DMS153 (cell line): Measurements from ENCODE around the gene PAX8.

Source experiments
- DNase-seq: peaks from one replicate; lab custom pipeline; 2025; lab: John Stamatoyannopoulos, UW

Gene PAX8

DNA sequence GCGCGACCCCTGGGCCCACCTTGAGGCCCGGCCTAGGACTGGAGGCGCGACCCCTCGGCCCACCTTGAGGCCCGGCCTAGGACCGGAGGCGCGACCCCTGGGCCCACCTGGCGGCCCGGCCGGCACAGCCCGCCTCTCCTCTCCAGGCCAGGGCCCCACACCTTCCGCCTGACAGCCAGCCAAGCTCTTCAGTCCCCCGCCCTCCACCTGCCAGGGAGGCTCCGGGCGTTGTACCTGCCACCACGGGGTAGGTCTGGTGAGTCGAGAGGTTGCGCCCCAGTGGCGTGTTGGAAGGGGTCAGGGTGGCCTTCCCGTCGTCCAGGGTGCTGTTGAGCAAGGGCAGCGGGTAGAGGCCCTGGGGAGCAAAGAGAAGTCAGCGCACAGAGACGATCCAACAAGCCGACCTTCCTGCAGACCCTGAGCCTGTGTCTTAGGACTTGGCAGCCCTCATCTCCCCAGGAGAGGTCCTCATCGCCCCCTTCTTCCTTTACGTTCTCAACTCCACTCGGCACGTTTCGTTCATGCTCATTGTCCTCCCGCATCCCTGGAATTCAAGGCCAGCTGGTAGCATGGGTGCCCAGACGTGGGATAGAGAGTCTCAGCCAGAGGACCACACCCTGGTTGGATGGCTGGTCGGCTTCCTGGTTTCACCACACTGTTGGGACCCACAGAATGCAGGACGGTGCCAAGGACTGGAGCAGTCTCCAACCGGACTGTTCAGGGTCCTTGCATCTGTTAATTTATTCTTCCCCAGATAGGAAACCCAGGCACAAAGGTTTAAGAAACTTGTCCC is 42.2 kb downstream of the PAX8 start:
- no peak for DNase-seq

DNA sequence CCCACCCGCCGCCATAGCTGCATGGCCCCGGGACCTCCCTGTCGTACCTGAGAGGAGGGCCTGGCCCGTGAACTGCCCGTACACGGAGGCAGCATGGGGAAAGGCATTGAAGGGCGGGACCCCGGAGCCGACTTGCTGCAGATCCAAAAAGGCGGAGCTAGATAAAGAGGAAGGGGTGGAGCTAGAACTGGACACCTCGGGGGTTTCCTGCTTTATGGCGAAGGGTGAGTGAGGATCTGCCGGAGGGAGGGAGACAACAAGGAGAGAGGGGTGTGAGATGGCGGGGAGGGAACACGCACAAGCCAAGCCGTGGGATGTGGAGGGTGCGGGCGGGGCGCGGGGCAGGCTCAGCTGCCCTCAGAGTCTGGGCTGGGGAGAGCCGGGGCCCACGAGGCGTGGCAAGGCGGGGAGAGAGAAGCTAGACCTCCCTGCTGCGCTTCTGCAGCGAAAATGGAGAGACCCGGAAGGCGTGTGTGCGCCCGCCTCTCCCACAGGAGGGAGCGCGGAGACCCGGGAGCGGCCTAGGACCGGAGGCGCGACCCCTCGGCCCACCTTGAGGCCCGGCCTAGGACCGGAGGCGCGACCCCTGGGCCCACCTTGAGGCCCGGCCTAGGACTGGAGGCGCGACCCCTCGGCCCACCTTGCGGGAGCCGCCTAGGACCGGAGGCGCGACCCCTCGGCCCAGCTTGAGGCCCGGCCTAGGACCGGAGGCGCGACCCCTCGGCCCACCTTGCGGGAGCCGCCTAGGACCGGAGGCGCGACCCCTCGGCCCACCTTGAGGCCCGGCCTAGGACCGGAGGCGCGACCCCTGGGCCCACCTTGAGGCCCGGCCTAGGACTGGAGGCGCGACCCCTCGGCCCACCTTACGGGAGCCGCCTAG is 43.1 kb downstream of the PAX8 start:
- peak; percentile 61 for DNase-seq

DNA sequence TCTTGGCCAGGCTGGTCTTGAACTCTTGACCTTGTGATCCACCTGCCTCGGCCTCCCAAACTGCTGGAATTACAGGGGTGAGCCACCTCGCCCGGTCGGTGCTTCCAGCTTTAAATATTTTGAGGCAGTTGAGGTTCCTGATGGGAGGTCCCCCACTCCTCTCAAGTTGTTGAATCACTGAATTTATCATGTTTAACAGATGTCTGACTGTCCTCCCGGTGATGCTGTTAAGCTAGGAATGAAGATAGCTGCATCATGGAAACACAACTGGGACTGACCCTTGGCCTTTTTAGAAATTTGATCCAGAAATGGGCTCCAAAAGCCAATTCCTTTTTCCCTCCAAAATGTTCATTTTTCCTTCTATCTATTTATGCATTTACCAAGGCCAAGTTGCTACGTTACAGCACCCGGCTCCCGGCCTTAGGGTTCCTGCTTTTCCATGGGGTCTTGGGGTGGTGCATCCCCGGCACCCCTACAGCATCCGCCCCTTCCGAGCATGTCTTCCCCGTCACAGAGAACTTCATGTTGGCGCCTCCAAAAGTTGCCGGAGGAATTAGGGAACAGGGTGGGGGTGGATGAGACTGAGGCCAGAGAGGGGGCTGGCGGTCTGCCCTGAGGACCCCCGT is 43.9 kb downstream of the PAX8 start:
- DNase-seq, result no peak

DNA sequence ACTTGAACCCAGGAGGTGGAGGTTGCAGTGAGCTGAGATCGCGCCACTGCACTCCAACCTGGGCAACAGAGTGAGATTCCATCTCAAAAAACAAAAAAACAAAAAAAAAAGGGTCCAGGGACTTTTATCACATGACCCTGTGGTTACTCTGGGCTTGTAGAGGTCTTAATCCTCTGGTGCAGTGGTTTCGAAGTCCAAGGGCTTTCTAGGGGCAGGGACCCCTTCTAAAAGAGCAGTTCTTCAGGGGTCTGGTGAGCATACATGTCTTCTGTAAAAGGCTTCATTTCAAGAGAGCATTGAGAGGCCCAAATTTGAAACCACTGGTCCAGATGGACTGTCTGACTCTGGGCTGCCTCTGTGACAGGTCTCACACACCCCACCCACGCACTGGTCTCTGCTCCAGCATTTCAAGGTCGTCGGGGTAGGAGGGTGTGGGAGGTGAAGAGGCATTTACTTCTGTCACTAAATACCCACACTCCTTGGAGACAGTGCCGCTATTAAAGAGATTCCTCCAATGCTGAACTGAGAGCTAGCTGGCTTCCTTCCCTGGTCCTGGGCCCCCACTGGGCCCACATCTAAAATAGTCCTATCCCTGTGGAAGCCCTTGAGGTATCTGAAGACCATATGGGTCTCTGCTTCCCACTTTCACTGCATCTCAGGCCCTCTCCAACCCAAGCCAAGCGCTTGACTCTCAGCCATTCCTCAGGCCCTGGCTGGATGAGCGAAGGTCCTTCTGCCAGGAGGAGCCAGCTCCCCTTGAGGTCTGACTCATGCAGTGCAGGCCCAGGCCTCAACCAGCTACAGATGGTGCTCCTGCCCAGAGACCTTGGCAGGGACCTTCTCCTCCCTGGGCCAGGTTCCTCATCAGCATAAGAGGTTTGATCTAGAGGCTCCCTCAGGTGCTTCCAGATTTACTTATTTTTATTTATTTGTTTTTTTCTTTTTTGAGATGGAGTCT is 44.8 kb downstream of the PAX8 start:
- no peak for DNase-seq

DNA sequence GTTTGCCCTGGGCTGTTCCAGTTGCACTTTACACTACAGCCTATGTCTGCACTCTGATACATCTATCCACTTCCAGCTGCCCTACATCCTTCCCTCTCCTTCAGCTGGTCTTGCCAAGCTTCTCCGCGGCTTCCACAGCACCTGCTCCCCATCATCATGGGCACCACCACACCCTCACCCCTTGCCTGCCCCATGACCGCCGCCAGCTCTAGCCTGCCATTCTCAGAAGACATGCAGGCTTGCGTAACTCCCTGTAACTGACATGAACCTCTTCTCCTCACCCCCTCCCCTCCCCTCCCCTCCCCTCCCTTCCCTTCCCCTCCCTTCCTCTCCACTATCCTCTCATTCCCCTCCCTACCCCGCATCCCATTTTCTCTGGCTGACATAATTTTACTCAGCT is 46.0 kb downstream of the PAX8 start:
- no peak for DNase-seq

DNA sequence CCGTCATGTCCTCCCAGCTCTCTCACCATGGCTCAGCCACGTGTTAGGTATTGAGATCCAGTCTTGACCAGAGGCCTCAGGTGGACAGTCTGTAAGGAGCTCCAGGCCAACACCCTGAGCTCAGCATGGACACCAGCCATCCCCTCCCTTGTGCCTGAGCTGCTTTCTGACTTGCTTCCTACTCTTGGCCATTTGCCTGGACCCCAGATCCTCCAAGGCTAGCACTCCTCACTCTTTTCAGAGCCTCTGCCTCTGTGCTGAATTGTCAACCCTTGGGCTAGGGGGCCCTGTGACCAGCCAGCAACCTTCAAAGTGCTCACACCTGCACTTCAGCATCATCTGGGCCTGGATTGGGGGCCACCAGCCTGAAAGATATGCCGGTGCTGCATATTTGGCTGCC is 46.6 kb downstream of the PAX8 start:
- no peak for DNase-seq

DNA sequence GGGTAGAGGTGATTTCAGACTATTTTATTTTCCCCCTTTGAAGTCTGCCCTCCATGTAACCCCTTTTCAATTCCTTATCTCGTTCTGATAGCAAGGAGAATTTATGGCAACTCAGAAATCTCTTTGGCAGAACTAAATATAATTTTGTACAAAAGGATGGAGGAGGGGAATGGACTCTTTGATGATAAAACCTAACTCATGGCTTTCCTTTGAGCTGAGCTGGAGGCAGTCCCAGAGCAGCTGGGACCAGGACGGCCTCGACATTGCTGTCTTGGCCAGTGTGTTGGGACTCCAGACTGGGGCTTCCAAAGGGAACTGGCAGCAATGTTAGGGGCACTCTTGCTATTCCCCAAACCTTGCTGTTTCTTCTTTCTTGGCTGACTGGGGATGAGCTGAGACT is 47.7 kb downstream of the PAX8 start:
- DNase-seq, result no peak

DNA sequence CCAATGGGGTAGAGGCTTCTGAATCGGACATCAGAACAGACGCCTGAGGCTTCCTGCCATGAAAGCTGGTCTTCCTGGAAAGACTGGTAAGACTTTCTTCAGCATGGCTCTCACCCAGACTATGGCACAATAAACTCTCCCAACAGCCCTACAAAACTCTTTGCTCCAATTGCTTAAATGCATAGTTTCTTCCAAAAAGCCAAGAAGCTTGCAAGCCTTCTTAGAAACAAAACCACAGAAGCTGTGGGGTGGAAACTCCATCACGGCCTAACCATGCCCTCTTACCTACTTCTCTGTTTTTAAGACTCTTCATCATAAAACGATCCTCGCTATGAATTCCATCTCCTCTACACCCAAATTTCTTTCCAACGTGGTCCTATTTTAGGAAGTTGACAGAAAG is 48.2 kb downstream of the PAX8 start:
- no peak for DNase-seq

DNA sequence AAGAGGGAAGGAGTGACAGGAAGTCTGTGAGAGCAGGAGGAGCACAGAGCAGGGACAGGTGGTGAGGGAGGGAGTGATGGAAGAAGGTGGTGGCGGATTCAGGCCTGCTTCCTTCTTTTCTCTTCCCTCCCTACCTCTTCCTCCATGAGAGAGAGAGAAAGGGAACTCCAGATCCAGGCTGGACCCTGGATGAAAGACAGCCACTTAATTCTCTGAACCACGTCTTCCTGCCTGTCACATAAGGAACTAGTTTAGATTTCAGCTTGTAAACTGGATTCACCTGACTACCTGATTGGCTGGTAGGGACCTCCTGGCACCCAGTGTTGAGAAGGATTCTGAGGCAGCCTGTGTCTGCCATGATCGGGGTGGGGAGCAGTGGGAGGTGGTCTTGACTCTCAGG is 48.9 kb downstream of the PAX8 start:
- DNase-seq, result no peak

DNA sequence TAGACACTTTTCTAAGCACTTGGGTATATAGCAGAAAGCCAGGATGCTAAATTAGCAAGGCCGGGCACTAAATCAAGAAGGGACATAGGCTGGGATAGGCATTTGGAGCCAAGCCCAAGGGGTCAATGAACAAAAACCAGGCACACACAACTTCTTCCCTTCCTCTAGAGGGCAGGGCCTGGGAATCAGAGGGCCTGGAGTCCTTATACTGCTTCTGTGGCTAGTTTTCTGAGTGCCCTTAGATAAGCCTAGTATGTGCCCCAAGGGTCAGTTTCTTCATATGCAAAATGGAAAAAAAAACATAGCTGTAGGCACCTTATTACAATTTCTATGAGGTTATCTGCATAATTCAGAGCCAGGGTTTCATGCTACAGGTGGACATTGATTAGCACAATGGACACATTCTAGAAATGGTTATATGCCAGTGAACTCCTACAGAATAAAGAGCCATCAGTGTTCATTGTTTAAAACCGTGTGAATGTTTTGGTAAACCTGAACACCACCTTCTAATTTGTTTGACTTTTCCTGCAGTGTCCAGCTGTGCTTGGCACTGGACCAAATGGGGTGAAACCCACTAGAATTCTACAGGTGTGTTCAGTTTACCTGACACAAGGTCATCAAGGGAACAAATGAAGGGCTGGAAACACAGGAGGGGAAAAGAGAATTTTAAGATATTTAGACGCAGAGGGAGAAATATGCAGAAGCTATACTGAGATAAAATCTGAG is 49.6 kb downstream of the PAX8 start:
- no peak for DNase-seq

DNA sequence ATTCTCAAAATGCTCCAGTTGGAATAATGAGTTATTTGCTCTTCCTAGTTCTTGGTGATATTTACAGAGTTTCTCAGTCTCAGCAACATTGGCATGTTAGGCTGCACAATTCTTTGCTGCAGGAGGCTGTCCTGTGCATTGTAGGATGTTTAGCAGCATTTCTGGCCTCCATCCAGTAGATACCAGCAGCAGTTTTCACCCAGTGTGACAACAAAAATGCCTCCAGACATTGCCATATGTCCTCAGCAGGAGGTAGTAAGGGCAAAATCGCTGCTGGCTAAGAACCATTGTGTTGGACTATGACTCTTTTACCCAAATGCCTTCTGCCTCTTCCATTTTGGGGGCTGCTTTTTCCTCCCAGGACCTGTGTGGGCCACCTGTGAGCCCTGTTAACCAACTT is 50.4 kb downstream of the PAX8 start:
- no peak for DNase-seq

DNA sequence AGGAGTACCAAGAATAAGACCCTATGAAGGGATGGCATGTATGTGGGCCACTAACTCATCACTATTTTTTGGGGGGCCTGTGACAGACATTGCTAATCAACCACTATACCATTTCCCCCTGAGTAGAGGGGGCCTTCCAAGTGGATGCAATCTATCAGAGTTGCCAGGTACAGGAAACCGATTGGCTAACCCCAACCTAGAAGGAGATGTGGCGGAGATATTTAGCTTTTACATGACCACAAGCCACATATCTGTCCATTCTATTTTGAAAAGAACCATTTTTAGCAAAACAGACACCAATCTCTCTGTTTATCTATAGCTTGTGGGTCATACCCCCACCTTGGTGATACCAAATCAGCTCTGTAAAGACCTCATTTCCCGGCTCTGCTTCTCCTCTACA is 51.0 kb downstream of the PAX8 start:
- no peak for DNase-seq

DNA sequence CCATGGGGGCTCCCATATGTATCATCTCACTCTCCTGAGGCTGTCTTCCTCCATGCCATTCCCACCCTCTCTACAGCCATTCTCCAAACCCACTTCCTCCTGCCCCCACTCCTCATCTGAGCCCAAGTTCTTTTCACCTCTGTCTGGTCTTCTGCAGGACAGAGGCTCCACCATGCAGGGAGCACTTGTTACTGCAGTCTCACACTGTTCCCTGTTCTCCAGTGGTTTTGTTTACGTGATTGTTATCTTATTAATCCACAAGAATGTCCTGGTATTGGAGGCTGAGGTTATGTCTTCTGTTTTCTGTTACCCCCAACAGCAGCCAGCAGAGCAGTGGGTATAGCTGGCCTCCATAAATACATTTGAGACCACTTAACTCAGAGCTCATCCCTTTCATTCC is 51.4 kb downstream of the PAX8 start:
- no peak for DNase-seq

DNA sequence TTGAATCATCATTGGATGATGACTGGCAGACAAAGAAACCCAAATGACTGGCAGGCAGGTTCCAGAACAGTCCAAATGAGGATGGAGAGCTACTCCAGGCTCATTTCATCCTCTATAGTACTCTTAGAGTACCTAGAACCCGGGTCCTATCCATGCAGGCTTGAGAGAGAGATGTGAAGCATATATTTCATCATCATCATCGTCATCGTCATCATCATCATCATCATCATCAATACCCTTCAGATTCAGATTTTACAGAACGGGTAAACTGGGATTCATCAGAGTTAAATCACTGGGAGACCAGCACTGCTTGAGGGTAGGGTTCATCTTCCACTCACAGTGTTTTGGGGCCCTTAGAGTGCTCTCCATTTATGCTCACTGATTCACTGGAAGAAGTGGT is 52.3 kb downstream of the PAX8 start:
- DNase-seq, result no peak

DNA sequence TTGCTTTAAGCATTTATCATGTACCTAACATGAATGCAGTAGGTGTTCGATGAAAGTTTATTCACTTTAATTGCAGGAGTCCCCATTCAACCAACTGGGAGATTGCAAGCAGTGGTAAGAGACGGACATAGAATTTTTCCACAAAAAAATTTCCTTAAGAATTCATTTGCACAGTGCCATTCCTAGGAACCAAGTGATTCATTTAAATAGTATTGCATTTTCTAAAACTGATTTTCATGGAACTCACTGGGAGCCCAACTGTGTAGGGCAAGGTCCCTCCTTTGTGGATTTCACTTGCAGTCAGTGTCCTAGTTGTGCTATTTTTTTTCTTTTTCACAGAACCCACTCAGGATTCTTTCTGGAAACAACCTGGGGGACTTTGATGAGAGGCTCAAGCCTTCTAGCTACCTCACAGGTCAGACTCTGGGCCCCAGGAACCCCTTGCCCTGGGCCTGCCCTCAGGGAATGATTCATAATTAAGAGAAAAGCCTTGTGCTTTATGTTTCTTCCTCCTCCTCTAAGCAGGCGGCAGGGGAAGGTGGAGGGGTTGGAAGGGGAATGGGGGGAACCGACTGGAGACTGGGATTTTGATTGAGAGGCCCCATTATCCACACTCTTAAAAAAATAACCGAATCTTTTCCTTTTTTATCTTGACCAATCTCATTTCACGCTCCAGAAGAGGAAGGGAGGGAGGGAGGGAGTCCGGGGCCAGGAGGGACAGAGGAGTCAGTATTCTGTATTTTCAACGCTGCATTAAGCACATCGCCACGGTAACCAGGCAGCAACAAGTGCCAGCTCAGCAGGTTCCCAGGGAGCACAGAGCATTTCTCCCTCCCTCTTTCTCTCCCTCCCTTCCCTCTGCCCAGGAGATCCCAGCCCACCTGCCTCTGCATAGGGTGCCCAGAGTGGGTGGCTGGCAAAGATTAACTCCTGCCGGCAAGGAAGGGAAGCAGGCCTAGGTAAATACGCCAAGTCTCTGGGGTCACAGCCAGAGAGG is 53.2 kb downstream of the PAX8 start:
- DNase-seq, result peak; percentile 61

DNA sequence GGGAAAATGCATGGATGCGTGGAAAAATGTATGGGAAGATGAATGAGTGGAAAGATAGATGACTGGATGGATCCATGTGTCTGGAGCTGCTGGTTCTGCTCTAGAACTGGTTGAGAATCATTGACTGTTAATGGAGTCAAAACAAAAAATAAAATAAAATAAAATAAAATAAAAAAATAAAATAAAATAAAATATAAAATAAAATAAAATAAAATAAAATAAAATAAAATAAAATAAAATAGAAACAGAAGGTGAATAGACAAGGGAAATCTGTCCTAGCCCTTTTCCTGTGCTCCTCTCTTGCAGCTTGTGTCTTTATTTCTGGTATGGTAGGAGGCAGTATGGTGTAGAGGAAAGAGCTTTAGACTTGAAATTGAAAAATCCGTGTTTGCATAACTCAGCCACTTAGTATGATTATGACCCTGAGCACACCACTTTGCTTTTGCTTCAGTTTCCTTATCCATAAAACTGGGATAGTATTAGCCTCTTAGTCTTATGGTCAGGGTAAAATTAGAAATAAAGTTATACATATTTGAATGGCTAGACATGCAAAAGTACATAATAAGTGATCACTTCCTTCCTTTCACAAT is 54.0 kb downstream of the PAX8 start:
- DNase-seq, result no peak

DNA sequence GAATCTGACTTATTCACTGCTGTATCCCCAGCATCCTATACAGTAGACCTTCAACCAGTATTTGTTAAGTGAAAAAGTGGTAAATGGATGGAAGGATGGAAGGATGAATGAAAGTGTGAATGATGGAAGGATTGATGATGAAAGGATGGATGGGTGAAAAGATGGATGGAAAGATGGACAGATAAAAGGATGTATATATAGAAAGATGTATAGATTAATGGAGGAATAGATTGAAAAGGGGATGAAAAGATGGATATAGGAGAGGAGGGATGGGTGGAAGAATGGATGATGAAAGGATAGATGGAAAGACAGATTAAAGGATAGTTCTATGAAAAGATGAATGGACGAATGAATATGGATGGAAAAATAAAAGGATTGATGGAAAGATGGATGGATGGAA is 54.9 kb downstream of the PAX8 start:
- DNase-seq, result no peak

DNA sequence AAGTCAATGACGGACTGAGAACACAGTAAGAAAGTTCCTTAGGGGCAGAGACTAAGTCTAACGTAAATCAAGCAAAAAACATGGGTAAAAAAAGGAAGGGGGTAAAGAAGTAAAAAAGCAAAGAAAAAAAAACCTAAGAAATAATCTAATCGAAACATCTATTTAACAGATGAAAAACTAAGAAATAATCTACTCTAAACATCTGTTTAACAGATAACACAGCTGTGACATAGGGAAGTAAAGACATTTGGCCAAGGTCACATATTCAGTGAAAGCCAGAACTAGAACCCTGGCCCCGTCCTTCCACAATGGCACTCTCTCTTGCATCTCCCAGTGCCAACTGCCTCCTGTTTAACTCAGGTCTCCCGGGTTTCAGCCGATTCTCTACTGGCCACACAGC is 56.9 kb downstream of the PAX8 start:
- DNase-seq, result no peak

DNA sequence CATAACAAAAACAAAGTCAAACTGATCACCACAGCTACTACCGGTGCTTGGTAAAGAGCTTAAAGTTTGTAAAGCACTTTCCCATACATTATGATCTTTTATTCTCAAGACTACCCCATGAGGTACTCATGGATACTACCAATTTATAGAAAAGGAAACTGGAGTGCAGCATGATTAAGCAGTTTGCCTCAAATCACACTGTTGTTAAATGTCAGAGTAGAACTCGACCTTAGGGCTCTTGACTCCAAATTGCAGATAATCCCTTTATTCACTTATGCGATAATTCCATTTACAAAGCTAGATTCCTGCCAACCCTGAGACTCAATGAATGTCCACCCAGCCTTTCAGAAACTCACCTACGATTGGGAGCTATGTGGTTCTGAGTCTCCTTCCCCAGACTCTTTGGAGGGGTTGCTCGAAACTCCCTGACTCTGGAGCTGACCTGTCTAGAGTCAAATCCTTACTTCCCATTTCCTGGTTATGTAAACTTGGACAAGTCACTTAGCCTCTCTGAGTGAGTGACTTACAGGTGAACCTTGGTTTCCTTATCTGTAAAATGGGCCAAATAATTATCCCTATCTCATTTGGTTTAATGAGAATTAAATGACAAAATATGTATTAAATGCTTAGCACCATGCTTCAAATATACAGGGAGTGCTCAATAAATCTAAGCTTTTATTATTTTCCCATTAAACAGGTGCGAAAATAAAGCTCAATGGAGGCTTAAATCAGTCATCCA is 57.6 kb downstream of the PAX8 start:
- no peak for DNase-seq
